Measurements from ENCODE around the gene TMEM51. TPM values are rescaled to one million over a fixed set of nuclear protein-coding genes. Genes with fewer than 3 reads are reported as not detected.
A peak's percentile ranks its signal among the peaks of the same experiment; 100 is the strongest.

Gene TMEM51
- total and polyA plus RNA-seq, 2 of the 13 experiments (the other 11 are each of a cell fraction or from before 2014, with no cell fraction given), result 12.2 to 22.3 TPM

- TF ChIP-seq, protein P1, sequence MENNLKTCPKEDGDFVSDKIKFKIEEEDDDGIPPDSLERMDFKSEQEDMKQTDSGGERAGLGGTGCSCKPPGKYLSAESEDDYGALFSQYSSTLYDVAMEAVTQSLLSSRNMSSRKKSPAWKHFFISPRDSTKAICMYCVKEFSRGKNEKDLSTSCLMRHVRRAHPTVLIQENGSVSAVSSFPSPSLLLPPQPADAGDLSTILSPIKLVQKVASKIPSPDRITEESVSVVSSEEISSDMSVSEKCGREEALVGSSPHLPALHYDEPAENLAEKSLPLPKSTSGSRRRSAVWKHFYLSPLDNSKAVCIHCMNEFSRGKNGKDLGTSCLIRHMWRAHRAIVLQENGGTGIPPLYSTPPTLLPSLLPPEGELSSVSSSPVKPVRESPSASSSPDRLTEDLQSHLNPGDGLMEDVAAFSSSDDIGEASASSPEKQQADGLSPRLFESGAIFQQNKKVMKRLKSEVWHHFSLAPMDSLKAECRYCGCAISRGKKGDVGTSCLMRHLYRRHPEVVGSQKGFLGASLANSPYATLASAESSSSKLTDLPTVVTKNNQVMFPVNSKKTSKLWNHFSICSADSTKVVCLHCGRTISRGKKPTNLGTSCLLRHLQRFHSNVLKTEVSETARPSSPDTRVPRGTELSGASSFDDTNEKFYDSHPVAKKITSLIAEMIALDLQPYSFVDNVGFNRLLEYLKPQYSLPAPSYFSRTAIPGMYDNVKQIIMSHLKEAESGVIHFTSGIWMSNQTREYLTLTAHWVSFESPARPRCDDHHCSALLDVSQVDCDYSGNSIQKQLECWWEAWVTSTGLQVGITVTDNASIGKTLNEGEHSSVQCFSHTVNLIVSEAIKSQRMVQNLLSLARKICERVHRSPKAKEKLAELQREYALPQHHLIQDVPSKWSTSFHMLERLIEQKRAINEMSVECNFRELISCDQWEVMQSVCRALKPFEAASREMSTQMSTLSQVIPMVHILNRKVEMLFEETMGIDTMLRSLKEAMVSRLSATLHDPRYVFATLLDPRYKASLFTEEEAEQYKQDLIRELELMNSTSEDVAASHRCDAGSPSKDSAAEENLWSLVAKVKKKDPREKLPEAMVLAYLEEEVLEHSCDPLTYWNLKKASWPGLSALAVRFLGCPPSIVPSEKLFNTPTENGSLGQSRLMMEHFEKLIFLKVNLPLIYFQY (CRISPR knock-in tag; IDR thresholded peaks at IDR 0.05; ENCODE audit: borderline replicate concordance), result peak; percentile 88; the same call in 1 of the 2 replicates
- TF ChIP-seq FOXA1 (IDR thresholded peaks at IDR 0.05) (no peak), FOXA1 (CRISPR knock-in tag; IDR thresholded peaks at IDR 0.05) (peak; percentile 39; the same call in 1 of the 2 replicates), ZSCAN9 (CRISPR knock-in tag; IDR thresholded peaks at IDR 0.05; ENCODE audit: borderline replicate concordance) (no peak), WIZ (CRISPR knock-in tag; IDR thresholded peaks at IDR 0.05) (no peak), PHF8 (CRISPR knock-in tag; IDR thresholded peaks at IDR 0.05) (no peak), HOXA5 (CRISPR knock-in tag; IDR thresholded peaks at IDR 0.05) (no peak), ZNF570 (CRISPR knock-in tag; IDR thresholded peaks at IDR 0.05; ENCODE audit: borderline replicate concordance) (no peak), ZNF879 (CRISPR knock-in tag; IDR thresholded peaks at IDR 0.05) (no peak), ZNF224 (CRISPR knock-in tag; IDR thresholded peaks at IDR 0.05) (no peak), ZNF484 (CRISPR knock-in tag; IDR thresholded peaks at IDR 0.05; ENCODE audit: borderline replicate concordance, low read depth) (no peak), ZNF646 (CRISPR knock-in tag; IDR thresholded peaks at IDR 0.05) (no peak)
- TF ChIP-seq, protein P2, sequence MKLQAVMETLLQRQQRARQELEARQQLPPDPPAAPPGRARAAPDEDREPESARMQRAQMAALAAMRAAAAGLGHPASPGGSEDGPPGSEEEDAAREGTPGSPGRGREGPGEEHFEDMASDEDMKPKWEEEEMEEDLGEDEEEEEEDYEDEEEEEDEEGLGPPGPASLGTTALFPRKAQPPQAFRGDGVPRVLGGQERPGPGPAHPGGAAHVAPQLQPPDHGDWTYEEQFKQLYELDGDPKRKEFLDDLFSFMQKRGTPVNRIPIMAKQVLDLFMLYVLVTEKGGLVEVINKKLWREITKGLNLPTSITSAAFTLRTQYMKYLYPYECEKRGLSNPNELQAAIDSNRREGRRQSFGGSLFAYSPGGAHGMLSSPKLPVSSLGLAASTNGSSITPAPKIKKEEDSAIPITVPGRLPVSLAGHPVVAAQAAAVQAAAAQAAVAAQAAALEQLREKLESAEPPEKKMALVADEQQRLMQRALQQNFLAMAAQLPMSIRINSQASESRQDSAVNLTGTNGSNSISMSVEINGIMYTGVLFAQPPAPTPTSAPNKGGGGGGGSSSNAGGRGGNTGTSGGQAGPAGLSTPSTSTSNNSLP (IDR thresholded peaks at IDR 0.05; ENCODE audit: low read depth, low read length), result peak; percentile 10; the same call in 1 of the 2 replicates
Measured at GRCh38 chr1:15151377-15151806, 2.2 kb upstream of the TMEM51 start (continued).
